Gastroesophageal sphincter (tissue), 3 donors: ENCODE results near the gene CFHR1.
"Not testable (repeated sequence)": the region's sequence is repeated elsewhere in the genome, so short reads cannot be mapped to it uniquely, and the experiment has no call there.

ENCODE experiments used
- CTCF ChIP-seq, 4 experiments: fragments of 200-600 bp in 2 of 4; fragments of 450-650 bp in 2 of 4; sonication (generic) in 1 of 4; IDR thresholded peaks; one replicate each; pipeline ENCODE4 v1.5.1; 2017 to 2019; ENCODE audit warnings: antibody characterized with exemption in 4 of 4, mild to moderate bottlenecking in 2 of 4, moderate library complexity in 2 of 4
- POLR2A ChIP-seq, 2 donors: fragments of 450-650 bp; IDR thresholded peaks; one replicate each; pipeline ENCODE4 v1.6.1; 2017; ENCODE audit warnings: antibody characterized with exemption in 2 of 2, mild to moderate bottlenecking in 2 of 2, moderate library complexity in 1 of 2
- POLR2AphosphoS5 ChIP-seq: sonication (generic); formaldehyde crosslinking; IDR thresholded peaks from one replicate; pipeline ENCODE4 v1.6.1; 2017; ENCODE audit warnings: antibody characterized with exemption

DNA sequence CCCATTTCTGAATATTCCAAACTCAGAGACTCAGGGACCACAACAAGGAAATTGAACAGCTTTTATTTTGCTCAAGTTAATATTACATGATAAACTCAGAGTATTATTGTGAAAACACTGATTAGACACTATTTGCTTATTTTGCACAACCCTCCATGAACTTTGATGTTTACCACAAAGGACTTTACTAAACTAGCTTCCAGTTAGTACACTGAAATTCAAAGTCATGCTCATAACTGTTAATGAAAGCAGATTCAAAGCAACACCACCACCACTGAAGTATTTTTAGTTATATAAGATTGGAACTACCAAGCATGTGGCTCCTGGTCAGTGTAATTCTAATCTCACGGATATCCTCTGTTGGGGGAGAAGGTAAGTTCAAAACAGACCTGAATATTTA lies at the start of gene CFHR1:
- TF ChIP-seq POLR2A (IDR thresholded peaks at IDR 0.05); CTCF (IDR thresholded peaks at IDR 0.05); POLR2AphosphoS5: not testable (repeated sequence)
